Suppressor macrophage treated with lipopolysaccharide for 1 hour (primary cell): ENCODE results near the gene ZNF808.
"Not testable (repeated sequence)": the region's sequence is repeated elsewhere in the genome, so short reads cannot be mapped to it uniquely, and the experiment has no call there.

Experiments
- DNase-seq, 3 donors: peaks; one replicate each; pipeline ENCODE4 v3.0.0-alpha.2; 2020 to 2022

ZNF808 gene

GRCh38 chr19:52536448-52536800 is 9.0 kb downstream of the ZNF808 start:
- peak in 2 of 3 donors; percentile 27 to 37 for DNase-seq

GRCh38 chr19:52538815-52539214 is 11.3 kb downstream of the ZNF808 start:
- peak; percentile 34 to 43 (median 35) for DNase-seq

- not testable (repeated sequence) for DNase-seq
These were observed 13.7 kb downstream of the ZNF808 start for GRCh38 chr19:52541176-52541575.

GRCh38 chr19:52541608-52542007 is 14.1 kb downstream of the ZNF808 start:
- no peak for DNase-seq

- DNase-seq, result not testable (repeated sequence)
These were observed 15.1 kb downstream of the ZNF808 start for GRCh38 chr19:52542541-52542940.

- DNase-seq, result peak; percentile 8 to 41 (median 37)
These were observed 15.7 kb downstream of the ZNF808 start for GRCh38 chr19:52542984-52543664.

GRCh38 chr19:52554216-52554971 is 26.9 kb downstream of the ZNF808 start:
- DNase-seq, result no peak

GRCh38 chr19:52557231-52557995 is 29.9 kb downstream of the ZNF808 start:
- DNase-seq, result no peak

GRCh38 chr19:52558732-52559445 is 31.4 kb downstream of the ZNF808 start:
- not testable (repeated sequence) for DNase-seq

GRCh38 chr19:52561611-52562010 is 34.1 kb downstream of the ZNF808 start:
- DNase-seq, result not testable (repeated sequence)

GRCh38 chr19:52566121-52566520 is 38.7 kb downstream of the ZNF808 start:
- DNase-seq, result no peak

GRCh38 chr19:52566588-52566987 is 39.1 kb downstream of the ZNF808 start:
- peak in 1 of 3 donors; percentile 5 for DNase-seq

- no peak for DNase-seq
These were observed 40.5 kb downstream of the ZNF808 start for GRCh38 chr19:52567921-52568320.

GRCh38 chr19:52569638-52569999 is 42.2 kb downstream of the ZNF808 start:
- DNase-seq, result peak in 1 of 3 donors; percentile 44

- peak; percentile 95 to 97 (median 96) for DNase-seq
These were observed 42.8 kb downstream of the ZNF808 start, which contains the start of gene ZNF701 for GRCh38 chr19:52570000-52570861. ZNF701 (plus strand) TSS chr19:52570287; CDS start chr19:52574148, 3,861 bp downstream.

GRCh38 chr19:52584736-52585440 is 57.4 kb downstream of the ZNF808 start:
- DNase-seq, result no peak

GRCh38 chr19:52585604-52586003 is 58.1 kb downstream of the ZNF808 start:
- DNase-seq, result no peak

- no peak for DNase-seq
These were observed 63.3 kb downstream of the ZNF808 start for GRCh38 chr19:52590728-52591127.

GRCh38 chr19:52592301-52592700 is 64.8 kb downstream of the ZNF808 start:
- DNase-seq, result no peak

- DNase-seq, result not testable (repeated sequence)
These were observed 66.0 kb downstream of the ZNF808 start for GRCh38 chr19:52593441-52593840.

- DNase-seq, result no peak
These were observed 71.8 kb downstream of the ZNF808 start for GRCh38 chr19:52599241-52599640.
